NCI-H2081 treated with DMSO at 0.1 percent for 48 hours (cell line): ENCODE measurements around the gene HSF4.

Source experiments
- DNase-seq: peaks from one replicate; lab custom pipeline; 2025; lab: John Stamatoyannopoulos, UW

The HSF4 gene

GRCh38 chr16:67201411-67202345, 37.1 kb downstream of the HSF4 start:
- no peak for DNase-seq

GRCh38 chr16:67202426-67202825, 37.9 kb downstream of the HSF4 start:
- DNase-seq, result no peak

- DNase-seq, result no peak
Observed at GRCh38 chr16:67202956-67203493, 38.5 kb downstream of the HSF4 start.

- DNase-seq, result no peak
Observed at GRCh38 chr16:67204076-67204475, 39.5 kb downstream of the HSF4 start.

GRCh38 chr16:67206129-67206837, 41.7 kb downstream of the HSF4 start:
- no peak for DNase-seq

- no peak for DNase-seq
Observed at GRCh38 chr16:67206838-67207248, 42.3 kb downstream of the HSF4 start.

- DNase-seq, result no peak
Observed at GRCh38 chr16:67207249-67208091, 42.9 kb downstream of the HSF4 start.

- DNase-seq, result no peak
Observed at GRCh38 chr16:67208154-67208896, 43.8 kb downstream of the HSF4 start.

GRCh38 chr16:67209565-67209964, 45.0 kb downstream of the HSF4 start:
- DNase-seq, result no peak

GRCh38 chr16:67210069-67210937, 45.8 kb downstream of the HSF4 start:
- no peak for DNase-seq

- no peak for DNase-seq
Observed at GRCh38 chr16:67211674-67212073, 47.1 kb downstream of the HSF4 start.

GRCh38 chr16:67212766-67213165, 48.2 kb downstream of the HSF4 start:
- DNase-seq, result no peak

- no peak for DNase-seq
Observed at GRCh38 chr16:67213197-67214019, 48.9 kb downstream of the HSF4 start.

- DNase-seq, result no peak
Observed at GRCh38 chr16:67215706-67216105, 51.2 kb downstream of the HSF4 start.

- DNase-seq, result no peak
Observed at GRCh38 chr16:67216612-67217490, 52.3 kb downstream of the HSF4 start.
